GM18517 (cell line): ENCODE results near the gene NECAB2.

Experiments
- ATAC-seq: cut with Tn5 transposase; IDR thresholded peaks from one replicate; pipeline ENCODE4 v1.9.1; 2021; ENCODE audit warnings: mild to moderate bottlenecking, moderate library complexity; ENCODE audit not compliant: unreplicated experiment

The NECAB2 gene

GRCh38 chr16:83967838-83968305 is at the start of gene NECAB2:
NECAB2 (plus strand) TSS chr16:83968244; CDS start chr16:83968649, 405 bp downstream.
- ATAC-seq = no peak

GRCh38 chr16:83920894-83921491 is 47.1 kb upstream of the NECAB2 start:
- ATAC-seq = no peak

- no peak for ATAC-seq
Observed at GRCh38 chr16:83923581-83924365, 44.3 kb upstream of the NECAB2 start.

- no peak for ATAC-seq
Observed at GRCh38 chr16:83924686-83925085, 43.4 kb upstream of the NECAB2 start.

- no peak for ATAC-seq
Observed at GRCh38 chr16:83925095-83925905, 42.7 kb upstream of the NECAB2 start.

- ATAC-seq = no peak
Observed at GRCh38 chr16:83925957-83926725, 41.9 kb upstream of the NECAB2 start.

- no peak for ATAC-seq
Observed at GRCh38 chr16:83926726-83927397, 41.2 kb upstream of the NECAB2 start.

- ATAC-seq = no peak
Observed at GRCh38 chr16:83928341-83929055, 39.5 kb upstream of the NECAB2 start.

GRCh38 chr16:83929811-83930555 is 38.1 kb upstream of the NECAB2 start:
- no peak for ATAC-seq

GRCh38 chr16:83930730-83931500 is 37.1 kb upstream of the NECAB2 start:
- ATAC-seq = no peak

- no peak for ATAC-seq
Observed at GRCh38 chr16:83931556-83931955, 36.5 kb upstream of the NECAB2 start.

- ATAC-seq = no peak
Observed at GRCh38 chr16:83932304-83932703, 35.7 kb upstream of the NECAB2 start.

- no peak for ATAC-seq
Observed at GRCh38 chr16:83932955-83933673, 34.9 kb upstream of the NECAB2 start.

GRCh38 chr16:83933885-83934683 is 34.0 kb upstream of the NECAB2 start:
- no peak for ATAC-seq

GRCh38 chr16:83934684-83934977 is 33.4 kb upstream of the NECAB2 start:
- ATAC-seq = no peak

GRCh38 chr16:83935005-83935857 is 32.8 kb upstream of the NECAB2 start:
- no peak for ATAC-seq
